Lower lobe of right lung (tissue), 2 donors: ENCODE measurements around the gene SYT1. TPM values are rescaled to one million over a fixed set of nuclear protein-coding genes. Genes with fewer than 3 reads are reported as not detected.

ENCODE experiments used
- ATAC-seq, 2 donors: fragments of 200-7000 bp; cut with Tn5 transposase; one replicate each; pipeline ENCODE4 v1.9.1; 2020 to 2022; ENCODE audit warnings: mild to moderate bottlenecking in 2 of 2, moderate library complexity in 2 of 2
- DNase-seq: peaks from one replicate; pipeline ENCODE4 v3.0.0-alpha.2; 2020
- H3K27ac ChIP-seq: fragments of 200-600 bp; one replicate; pipeline ENCODE4 v1.8.0; 2022
- H3K27me3 ChIP-seq: fragments of 200-600 bp; one replicate; pipeline ENCODE4 v1.8.0; 2022; ENCODE audit warnings: low read depth
- H3K36me3 ChIP-seq: fragments of 200-600 bp; one replicate; pipeline ENCODE4 v1.8.0; 2022; ENCODE audit warnings: mild to moderate bottlenecking
- H3K4me1 ChIP-seq: fragments of 200-600 bp; one replicate; pipeline ENCODE4 v1.8.0; 2022
- H3K4me3 ChIP-seq: fragments of 200-600 bp; one replicate; pipeline ENCODE4 v1.8.0; 2022; ENCODE audit warnings: mild to moderate bottlenecking
- H3K9me3 ChIP-seq: fragments of 200-600 bp; one replicate; pipeline ENCODE4 v1.8.0; 2022
- CTCF ChIP-seq: fragments of 200-600 bp; IDR thresholded peaks from one replicate; pipeline ENCODE4 v1.8.0; 2022; ENCODE audit warnings: antibody characterized with exemption, mild to moderate bottlenecking
- intact Hi-C: fragments of 100-400 bp; cut with DNase I; formaldehyde crosslinking; loops from one replicate; pipeline ENCODE4 v1.11.0; 2022
- total RNA-seq: library from RNA; stranded (reverse); fragmentation: NEBNext Ultra II Directional; extraction: Animal tissue kit (Norgen Biotek cat#: 25700); gene quantifications from one replicate; pipeline ENCODE4 v1.2.1, GENCODE V29; 2021
- donor health status: DM: no; HTN: yes; CAD: no; lungs with severe emphysema.

The SYT1 gene
- total RNA-seq, 1 donor from 2014 or later: 0.95 TPM

- intact Hi-C loops: no loop called here
- H3K27ac ChIP-seq: no peak overlapping the region
- H3K4me1 ChIP-seq: no peaks in the 10 kb centered on the region
- TF ChIP-seq CTCF: no peak
- H3K27me3 ChIP-seq: no peaks in the 10 kb centered on the region
- no peaks in the 10 kb centered on the region for H3K9me3 ChIP-seq
- no peak overlapping the region for H3K4me3 ChIP-seq
- no peaks in the 10 kb centered on the region for H3K36me3 ChIP-seq
- no peak for DNase-seq
- no peak for ATAC-seq
Observed at GRCh38 chr12:79252358-79253075, 387.9 kb downstream of the SYT1 start.

- no peak for ATAC-seq
- intact Hi-C loops: no loop called here
Observed at GRCh38 chr12:79255288-79255687, 390.7 kb downstream of the SYT1 start.

GRCh38 chr12:79260923-79261322 lies 396.3 kb downstream of the SYT1 start:
- H3K27me3 ChIP-seq: no peaks in the 10 kb centered on the region
- no peak for DNase-seq
- H3K4me1 ChIP-seq: no peaks in the 10 kb centered on the region
- intact Hi-C loops: no loop called here
- no peak overlapping the region for H3K27ac ChIP-seq
- no peak for TF ChIP-seq CTCF
- H3K36me3 ChIP-seq: no peaks in the 10 kb centered on the region
- no peak for ATAC-seq
- H3K9me3 ChIP-seq: no peaks in the 10 kb centered on the region
- no peak overlapping the region for H3K4me3 ChIP-seq

More at GRCh38 chr12:79255288-79255687, 390.7 kb downstream of the SYT1 start:
- no peak overlapping the region for H3K4me3 ChIP-seq
- TF ChIP-seq CTCF: no peak
- no peaks in the 10 kb centered on the region for H3K9me3 ChIP-seq
- no peaks in the 10 kb centered on the region for H3K27me3 ChIP-seq
- no peaks in the 10 kb centered on the region for H3K4me1 ChIP-seq
- no peak for DNase-seq
- H3K27ac ChIP-seq: no peak overlapping the region
- no peaks in the 10 kb centered on the region for H3K36me3 ChIP-seq

- intact Hi-C loops: no loop called here
- TF ChIP-seq CTCF: no peak
- DNase-seq: no peak
- Histone ChIP-seq H3K4me1 (no peaks in the 10 kb centered on the region), H3K36me3 (no peaks in the 10 kb centered on the region), H3K4me3 (no peak overlapping the region), H3K27me3 (no peaks in the 10 kb centered on the region), H3K27ac (no peak overlapping the region), H3K9me3 (no peaks in the 10 kb centered on the region)
- ATAC-seq: no peak
Observed at GRCh38 chr12:79262938-79263337, 398.4 kb downstream of the SYT1 start.

GRCh38 chr12:79266343-79267144 lies 402.0 kb downstream of the SYT1 start:
- ATAC-seq (no peak), DNase-seq (no peak)
- Histone ChIP-seq H3K9me3 (no peaks in the 10 kb centered on the region), H3K36me3 (no peaks in the 10 kb centered on the region), H3K4me1 (no peaks in the 10 kb centered on the region), H3K4me3 (no peak overlapping the region), H3K27me3 (no peaks in the 10 kb centered on the region), H3K27ac (no peak overlapping the region)
- intact Hi-C loops: no loop called here
- TF ChIP-seq CTCF: no peak
